HFFc6 (cell line): ENCODE results near the gene OLA1. TPM values are rescaled to one million over a fixed set of nuclear protein-coding genes. Genes with fewer than 3 reads are reported as not detected.
A peak's percentile ranks its signal among the peaks of the same experiment; 100 is the strongest.

Source experiments
- DNase-seq: peaks from one replicate; pipeline ENCODE4 v3.0.0-alpha.2; 2018
- H3K27ac Mint-ChIP-seq: 2 replicates; pipeline ENCODE4 v1.8.0; 2020; ENCODE audit warnings: mild to moderate bottlenecking, mixed read lengths
- H3K27me3 Mint-ChIP-seq: 2 replicates; pipeline ENCODE4 v1.8.0; 2021; ENCODE audit warnings: mild to moderate bottlenecking, moderate library complexity, mixed read lengths; ENCODE audit not compliant: insufficient read depth
- H3K36me3 Mint-ChIP-seq: 2 replicates; pipeline ENCODE4 v1.8.0; 2021; ENCODE audit warnings: low read depth, mixed read lengths
- H3K4me1 Mint-ChIP-seq: 2 replicates; pipeline ENCODE4 v1.8.0; 2020; ENCODE audit warnings: low read depth, mixed read lengths
- H3K4me3 Mint-ChIP-seq: 2 replicates; pipeline ENCODE4 v1.8.0; 2020; ENCODE audit warnings: mild to moderate bottlenecking, moderate library complexity, mixed read lengths
- H3K9me3 Mint-ChIP-seq: 2 replicates; pipeline ENCODE4 v1.8.0; 2020; ENCODE audit warnings: mild to moderate bottlenecking, mixed read lengths
- CTCF ChIP-seq: fragments of 200-600 bp; sonication (generic); IDR thresholded peaks from 2 replicates; pipeline ENCODE4 v1.5.0; 2021; ENCODE audit warnings: antibody characterized with exemption, mild to moderate bottlenecking
- total RNA-seq, 6 experiments: library from RNA; stranded (reverse); fragmentation: NEBNext Ultra II Directional; extraction: Animal tissue kit (Norgen Biotek cat#: 25700); gene quantifications; 2 replicates in 1 of 6; 3 replicates in 5 of 6; pipeline ENCODE4 v1.2.3, GENCODE V29; 2021

Gene OLA1
- total RNA-seq, 6 experiments from 2014 or later: 105 to 123 (median 106) TPM

GRCh38 chr2:174090476-174090875 is 157.9 kb downstream of the OLA1 start:
- no peak for DNase-seq
- Mint-ChIP-seq H3K27ac (no peak overlapping the region), H3K9me3 (no peaks in the 10 kb centered on the region), H3K27me3 (no peaks in the 10 kb centered on the region), H3K4me1 (no peaks in the 10 kb centered on the region), H3K4me3 (no peak overlapping the region), H3K36me3 (peaks cover 10% of the 10 kb centered on the region)
- no peak for TF ChIP-seq CTCF

- H3K27ac Mint-ChIP-seq: peak overlapping the region; percentile 6; the same call in 1 of the 2 replicates
- no peaks in the 10 kb centered on the region for H3K27me3 Mint-ChIP-seq
- no peak for DNase-seq
- TF ChIP-seq CTCF: no peak
- H3K9me3 Mint-ChIP-seq: no peaks in the 10 kb centered on the region
- 0 out of 2 replicates have a peak, but pooled peaks cover 7% of the 10 kb centered on the region for H3K36me3 Mint-ChIP-seq
- H3K4me3 Mint-ChIP-seq: no peak overlapping the region
- no peaks in the 10 kb centered on the region for H3K4me1 Mint-ChIP-seq
Observed at GRCh38 chr2:174088706-174089460, 159.4 kb downstream of the OLA1 start.

GRCh38 chr2:174086708-174087107 is 161.6 kb downstream of the OLA1 start:
- H3K27ac Mint-ChIP-seq: no peak overlapping the region
- H3K4me1 Mint-ChIP-seq: no peaks in the 10 kb centered on the region
- 0 out of 2 replicates have a peak, but pooled peaks cover 7% of the 10 kb centered on the region for H3K36me3 Mint-ChIP-seq
- no peaks in the 10 kb centered on the region for H3K9me3 Mint-ChIP-seq
- H3K4me3 Mint-ChIP-seq: no peak overlapping the region
- TF ChIP-seq CTCF: no peak
- no peaks in the 10 kb centered on the region for H3K27me3 Mint-ChIP-seq
- no peak for DNase-seq

- Mint-ChIP-seq H3K36me3 (peaks cover 12% of the 10 kb centered on the region), H3K9me3 (no peaks in the 10 kb centered on the region), H3K4me3 (no peak overlapping the region), H3K4me1 (no peaks in the 10 kb centered on the region), H3K27ac (no peak overlapping the region), H3K27me3 (no peaks in the 10 kb centered on the region)
- DNase-seq: no peak
- no peak for TF ChIP-seq CTCF
Observed at GRCh38 chr2:174085781-174086180, 162.6 kb downstream of the OLA1 start.

GRCh38 chr2:174083843-174084458 is 164.4 kb downstream of the OLA1 start:
- Mint-ChIP-seq H3K27ac (no peak overlapping the region), H3K4me3 (no peak overlapping the region), H3K4me1 (no peaks in the 10 kb centered on the region), H3K9me3 (no peaks in the 10 kb centered on the region), H3K27me3 (no peaks in the 10 kb centered on the region), H3K36me3 (peaks cover 16% of the 10 kb centered on the region)
- TF ChIP-seq CTCF: no peak
- no peak for DNase-seq
